NCI-H1092 treated with DMSO at 0.1 percent for 48 hours (cell line): ENCODE results near the gene DLGAP1.

ENCODE experiments used
- DNase-seq: peaks from one replicate; lab custom pipeline; 2025; lab: John Stamatoyannopoulos, UW

The DLGAP1 gene

GRCh38 chr18:3449512-3450011 is 1005.5 kb downstream of the DLGAP1 start:
- DNase-seq: peak; percentile 42

- peak; percentile 42 for DNase-seq
These were observed 1006.1 kb downstream of the DLGAP1 start for GRCh38 chr18:3448838-3449511.

- peak; percentile 85 for DNase-seq
These were observed 1006.9 kb downstream of the DLGAP1 start for GRCh38 chr18:3447895-3448837.

- no peak for DNase-seq
These were observed 1007.8 kb downstream of the DLGAP1 start for GRCh38 chr18:3447068-3447894.
